GM19452 (cell line): Measurements from ENCODE around the gene TIGD3.

Experiments
- ATAC-seq: cut with Tn5 transposase; IDR thresholded peaks from one replicate; pipeline ENCODE4 v1.9.1; 2021; ENCODE audit not compliant: unreplicated experiment

TIGD3 gene

DNA sequence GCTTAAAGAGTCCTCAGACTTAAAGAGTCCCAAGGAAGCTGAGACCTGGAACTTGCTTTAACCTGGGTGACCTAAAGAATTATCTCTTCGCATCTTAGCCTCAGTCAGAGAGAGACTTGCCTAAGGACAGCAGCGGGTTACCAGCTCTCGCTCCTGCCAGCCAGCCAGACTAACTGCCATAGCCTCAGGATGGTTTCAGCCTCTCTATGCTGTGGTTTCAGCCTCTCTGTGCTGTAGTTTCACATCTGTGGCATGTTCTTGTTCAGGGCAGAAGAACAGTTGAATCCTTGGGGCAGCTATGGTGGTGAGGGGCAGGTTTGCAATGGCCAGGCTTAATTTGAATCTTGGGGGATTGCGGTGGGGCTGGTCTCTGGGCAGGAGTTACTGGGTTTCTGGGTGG lies 34.2 kb downstream of the TIGD3 start:
- ATAC-seq = no peak

DNA sequence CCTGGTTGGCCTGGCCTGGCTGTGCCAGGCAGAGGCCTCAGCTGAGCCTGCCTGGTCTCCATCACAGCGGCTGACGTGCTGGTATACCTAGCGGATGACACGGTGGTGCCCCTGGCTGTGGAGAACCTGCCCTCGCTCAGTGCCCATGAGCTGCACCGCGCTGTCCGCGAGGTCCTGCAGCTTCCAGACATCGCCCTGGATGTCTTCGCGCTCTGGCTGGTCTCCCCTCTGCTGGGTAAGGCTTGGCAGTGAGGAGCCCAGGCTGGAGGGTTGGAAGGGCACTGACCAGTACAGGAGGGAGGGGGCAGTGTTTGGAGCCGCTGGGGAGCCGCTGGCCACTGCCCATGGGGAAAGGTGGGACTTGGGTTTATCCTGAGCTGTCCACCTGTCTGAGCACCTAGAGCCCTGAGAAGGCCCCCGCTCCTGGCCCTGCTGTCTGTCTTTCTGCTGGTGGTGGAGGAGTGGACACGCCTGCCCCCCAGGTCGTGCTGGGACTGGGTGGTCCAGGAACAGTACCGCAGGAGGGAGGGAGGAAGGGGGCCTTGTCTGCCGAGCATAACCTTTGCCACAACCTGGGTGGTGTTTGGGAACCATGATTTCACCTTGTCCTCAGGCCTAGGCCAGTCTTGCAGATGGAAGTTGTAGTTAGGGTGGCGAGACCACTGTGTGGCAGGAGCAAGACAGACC lies 34.9 kb downstream of the TIGD3 start:
- no peak for ATAC-seq

DNA sequence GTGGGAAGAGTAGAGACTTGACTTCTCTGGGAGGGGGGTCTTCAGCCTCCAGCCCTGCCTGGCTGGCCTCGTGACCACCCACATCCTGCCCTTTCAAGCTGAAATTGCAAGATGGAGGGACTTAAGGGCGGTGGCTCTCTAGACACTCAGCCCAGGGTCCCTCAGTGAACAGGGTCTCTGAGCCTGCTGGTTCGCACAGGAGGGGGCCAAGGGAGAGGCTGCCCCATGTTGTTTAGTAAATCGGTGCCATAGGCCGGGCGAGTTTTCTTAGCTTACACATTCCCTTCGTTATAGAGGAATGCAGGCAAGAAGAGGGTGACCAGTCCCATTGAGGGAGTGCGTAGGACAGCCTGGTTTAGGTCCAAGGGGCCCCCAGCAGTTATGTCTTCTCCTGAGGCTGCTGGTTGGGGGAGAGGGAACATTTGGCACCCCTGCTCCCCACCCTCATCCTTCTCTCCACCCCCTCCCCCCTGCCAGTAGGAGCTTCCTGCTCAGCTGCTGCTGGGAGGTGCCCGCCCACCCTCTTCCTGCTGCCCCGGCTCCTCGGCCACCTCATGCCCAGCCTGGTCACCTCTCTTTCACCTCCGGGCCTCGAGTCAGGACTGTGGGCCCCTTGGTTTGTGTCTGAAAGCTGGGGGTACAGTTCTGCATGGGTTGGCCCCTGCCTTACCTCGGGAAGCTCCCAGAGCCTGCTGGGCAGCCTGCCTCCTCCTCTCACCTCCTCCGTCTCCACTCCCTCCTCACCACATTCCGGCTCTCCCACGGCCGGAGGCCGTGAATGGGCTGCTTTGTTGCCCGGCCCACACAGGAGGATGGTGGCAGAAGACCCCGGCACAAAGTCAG lies 35.8 kb downstream of the TIGD3 start:
- ATAC-seq = no peak

DNA sequence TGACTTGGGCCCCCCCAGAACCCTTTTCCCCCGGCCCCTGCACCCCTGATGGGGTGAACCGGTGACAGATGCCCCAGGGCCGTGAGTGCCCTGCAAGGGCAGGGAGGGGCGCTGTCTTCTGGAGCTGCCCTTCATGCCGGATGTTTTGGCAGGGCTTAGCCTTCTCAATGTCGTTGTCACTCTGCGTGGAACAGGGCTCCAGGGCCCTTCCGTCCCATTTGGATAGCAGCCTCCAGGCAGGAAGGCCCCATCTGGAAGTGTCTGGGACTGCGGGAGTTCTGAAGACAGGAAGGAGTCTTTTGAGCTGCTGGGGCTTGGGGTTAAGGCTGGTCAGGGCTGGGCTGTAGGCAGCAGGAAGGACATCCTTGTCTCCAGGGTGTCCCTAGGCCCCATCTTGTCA lies 36.4 kb downstream of the TIGD3 start:
- ATAC-seq = no peak

DNA sequence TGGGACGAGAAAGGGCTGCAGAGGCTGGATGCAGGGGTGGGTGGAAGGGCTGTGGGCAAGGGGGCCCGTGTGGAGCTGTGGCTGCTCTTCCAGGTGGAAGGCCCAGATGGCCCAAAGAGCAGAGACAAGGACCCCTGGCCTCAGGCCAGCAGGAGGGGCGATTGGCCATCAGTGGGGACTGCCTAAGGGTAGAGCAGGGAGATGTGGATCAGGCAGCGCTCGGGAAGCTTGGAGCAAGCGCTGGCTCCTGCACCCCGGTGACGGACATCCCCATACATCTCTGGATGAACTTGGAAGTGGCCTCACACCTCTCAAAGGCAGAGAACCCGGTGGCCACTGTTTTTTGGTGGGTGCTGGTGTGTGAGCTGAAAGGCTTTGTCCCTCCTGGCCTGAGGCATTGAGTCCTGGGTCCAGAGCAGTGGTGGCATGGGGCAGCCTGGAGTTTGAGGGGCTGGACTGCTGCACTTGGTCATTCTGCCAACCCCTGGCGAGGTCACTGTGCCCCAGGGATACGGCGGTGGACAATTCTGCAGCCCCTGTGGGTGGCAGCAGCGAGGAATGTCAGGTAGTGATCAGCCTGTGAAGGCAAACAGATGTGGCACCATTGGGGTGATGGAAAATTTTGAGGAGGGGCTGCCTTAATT lies 37.8 kb downstream of the TIGD3 start:
- ATAC-seq = no peak

DNA sequence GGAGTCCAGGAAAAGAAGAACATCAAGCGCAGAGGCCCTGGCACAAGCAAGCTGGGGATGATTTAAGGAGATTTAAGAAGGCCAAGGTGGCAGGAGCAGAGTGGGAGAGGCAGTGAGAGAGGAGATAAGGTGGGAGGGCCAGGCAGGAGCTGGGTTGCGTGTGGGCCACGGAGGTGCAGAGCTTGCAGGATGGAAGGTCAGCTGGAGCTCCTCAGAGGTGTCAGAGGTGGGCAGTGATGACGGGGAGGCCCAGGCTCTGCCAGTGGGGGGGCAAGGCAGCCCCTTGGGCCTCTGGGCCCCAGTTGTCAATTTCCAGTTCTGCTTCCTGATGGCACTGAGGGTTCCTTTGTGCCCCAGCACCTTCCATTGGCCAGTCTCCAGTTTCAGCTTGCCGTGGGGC lies 38.3 kb downstream of the TIGD3 start:
- no peak for ATAC-seq

DNA sequence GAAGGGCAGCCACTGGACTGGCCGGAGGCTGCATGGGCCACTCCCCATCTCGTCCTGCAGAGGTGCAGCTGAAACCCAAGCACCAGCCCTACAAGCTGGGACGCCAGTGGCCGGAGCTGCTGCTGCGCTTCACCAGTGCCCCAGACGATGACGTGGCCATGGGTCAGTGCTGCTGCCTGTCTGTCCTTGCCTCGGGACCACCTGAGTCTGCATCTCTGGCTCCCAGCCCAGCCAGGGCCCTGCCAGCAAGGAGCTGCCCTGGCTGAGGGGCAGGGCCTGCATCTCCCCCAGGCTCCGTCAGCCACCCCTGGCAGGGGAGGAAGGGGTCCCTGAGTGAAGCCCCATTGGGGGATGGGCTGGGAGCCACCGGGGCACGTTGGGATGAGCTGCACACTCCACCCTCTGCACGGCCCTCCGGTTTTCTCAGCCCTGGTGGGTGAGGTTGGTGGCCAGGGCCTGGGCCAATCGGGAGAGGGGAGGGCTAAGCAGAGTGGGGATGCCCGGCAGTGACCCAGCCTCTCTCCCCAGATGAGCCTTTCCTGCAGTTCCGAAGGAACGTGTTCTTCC lies 39.0 kb downstream of the TIGD3 start:
- no peak for ATAC-seq

DNA sequence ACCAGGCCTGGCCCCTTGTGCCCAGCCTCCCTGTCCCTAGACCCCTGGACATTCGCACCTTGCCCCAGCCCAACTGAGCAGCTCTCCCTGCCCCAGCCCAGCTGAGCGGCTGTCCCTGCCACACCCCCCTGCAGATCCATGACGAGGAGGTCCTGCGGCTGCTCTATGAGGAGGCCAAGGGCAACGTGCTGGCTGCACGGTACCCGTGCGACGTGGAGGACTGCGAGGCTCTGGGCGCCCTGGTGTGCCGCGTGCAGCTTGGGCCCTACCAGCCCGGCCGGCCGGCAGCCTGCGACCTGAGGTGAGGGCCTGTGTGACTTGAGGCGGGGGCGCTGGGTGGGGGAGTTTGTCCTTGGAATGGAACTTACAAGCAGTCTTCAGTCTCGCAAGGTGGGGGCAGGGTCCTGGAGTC lies 39.6 kb downstream of the TIGD3 start:
- ATAC-seq = no peak

DNA sequence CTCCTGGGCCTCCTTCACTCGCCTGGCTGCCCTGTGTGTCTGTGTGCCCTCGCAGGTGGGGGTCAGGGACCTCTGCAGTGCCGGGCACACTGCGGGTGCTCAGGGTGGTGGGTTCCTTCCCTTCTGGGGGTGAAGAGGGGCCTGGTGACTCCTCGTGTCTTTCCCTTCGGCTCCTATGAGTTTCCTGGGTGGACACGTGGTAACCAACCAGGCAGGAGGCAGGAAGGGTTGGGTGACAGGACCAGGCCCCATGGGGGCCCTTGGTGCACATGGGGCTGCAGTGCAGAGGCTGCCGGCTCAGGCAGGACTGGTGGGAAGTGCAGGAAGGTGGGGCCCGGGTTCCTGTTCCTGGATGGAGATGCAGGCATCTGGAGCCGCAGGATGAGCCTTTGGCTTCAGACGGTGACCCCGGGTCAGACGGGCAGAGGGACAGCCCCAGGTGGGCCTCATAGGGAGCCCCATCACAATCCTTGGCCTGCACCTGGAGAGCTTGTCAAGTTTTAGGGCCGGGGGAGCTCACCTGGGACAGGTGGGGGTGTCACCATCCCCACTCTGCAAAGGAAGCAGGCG lies 41.5 kb downstream of the TIGD3 start:
- ATAC-seq = no peak

DNA sequence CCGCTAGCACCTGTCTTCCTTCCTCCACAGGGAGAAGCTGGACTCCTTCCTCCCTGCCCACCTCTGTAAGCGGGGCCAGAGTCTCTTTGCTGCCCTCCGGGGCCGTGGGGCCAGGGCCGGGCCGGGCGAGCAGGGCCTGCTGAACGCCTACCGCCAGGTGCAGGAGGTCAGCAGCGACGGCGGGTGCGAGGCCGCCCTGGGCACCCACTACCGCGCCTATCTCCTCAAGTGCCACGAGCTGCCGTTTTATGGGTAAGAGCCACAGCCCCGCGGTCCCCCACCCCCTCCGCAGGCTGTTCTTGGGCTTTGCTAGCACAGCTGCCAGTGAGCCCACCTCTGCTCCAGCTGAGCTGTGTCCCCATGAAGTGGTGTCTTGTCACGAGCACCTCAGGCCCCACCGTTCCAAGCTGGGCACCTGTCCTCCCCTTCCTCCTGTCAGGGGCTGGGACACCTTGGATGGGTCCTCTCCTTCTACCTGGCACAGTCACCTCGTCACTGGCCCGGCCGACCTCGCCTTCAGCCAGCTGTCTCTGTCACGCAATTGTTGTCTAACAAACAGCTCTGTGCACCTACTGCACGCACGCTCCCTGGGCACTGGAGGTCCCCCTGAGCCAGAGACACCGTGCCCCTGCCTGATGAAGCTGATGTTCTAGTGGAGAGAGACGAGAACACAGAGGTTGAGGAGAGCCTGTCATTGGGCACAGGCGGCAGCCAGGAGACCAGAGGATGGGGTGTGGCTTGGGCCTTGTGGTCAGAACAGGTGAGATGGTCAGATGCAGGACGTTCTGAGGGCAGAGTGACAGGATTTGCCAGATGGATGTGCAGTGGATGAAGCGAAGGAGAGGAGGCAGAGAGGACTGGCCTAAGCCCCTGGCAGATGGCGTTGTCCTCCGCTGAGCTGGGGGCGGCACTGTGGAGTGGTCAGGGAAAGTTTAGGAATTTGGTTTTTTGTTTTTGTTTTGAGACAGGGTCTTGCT lies 42.5 kb downstream of the TIGD3 start:
- ATAC-seq = no peak

DNA sequence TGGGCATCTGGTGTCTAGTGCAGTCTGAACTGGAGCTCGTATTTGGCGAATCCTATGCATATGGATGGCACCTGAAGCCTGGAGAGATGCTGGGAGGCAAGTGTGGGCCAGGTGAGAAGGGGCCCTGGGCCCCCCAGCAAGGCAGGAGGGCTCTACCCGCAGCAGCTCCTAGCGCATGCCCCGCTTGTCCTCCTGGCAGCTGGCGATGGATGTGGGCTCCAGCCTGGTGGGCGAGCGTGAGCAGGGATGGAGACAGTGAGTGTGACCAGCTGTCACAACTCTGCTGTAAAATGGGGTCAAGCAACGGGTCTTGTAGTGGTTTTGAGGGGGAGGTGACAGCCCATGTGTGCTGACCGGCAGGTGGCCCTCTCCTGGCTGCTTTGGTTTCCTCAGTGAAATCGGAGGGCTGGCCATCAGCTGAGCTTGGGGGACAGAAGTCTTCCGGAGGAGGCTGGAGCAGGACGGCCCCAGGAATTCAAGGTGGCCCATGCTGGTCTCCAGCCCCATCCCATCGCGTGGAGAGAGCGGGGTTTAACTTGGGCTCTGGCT lies 43.9 kb downstream of the TIGD3 start:
- no peak for ATAC-seq

DNA sequence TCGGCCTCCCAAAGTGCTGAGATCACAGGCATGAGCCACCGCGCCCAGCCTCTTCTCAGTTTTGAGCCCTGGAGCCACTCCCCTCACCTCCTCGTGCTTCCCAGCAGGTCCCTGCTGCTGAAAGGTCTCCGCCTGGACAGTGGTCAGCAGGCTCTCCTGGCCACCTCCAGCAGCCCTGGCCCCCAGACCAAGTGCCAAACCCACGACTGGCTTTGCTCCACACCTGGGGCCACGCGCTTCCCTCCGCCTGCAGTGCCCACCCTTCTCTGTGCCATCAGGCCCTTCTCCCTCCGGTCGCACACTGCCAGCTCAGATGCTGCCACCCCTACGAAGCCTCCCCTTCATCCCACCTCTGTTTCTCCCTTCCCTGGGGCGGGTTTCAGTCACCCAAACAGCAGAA lies 44.7 kb downstream of the TIGD3 start:
- ATAC-seq = no peak

DNA sequence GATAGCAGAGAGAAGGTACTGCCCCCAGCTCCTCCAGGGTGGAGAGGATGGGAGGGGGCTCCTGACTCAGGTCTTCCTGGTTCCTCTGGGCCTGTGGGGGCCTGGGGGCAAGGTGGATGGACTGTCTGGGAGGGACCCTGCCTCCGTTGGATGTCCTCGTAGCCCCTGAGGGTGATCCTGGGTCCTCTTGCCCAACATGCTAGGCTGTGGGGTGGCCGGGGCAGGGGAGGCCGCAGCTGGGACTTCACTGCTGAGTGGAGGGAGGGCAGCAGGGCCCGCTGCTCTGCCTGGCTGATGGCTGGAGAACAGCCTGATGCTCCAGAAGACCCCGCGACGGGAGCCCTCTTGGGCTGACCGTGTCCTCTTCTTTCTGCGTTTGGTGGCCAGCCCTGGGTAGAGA lies 45.3 kb downstream of the TIGD3 start:
- ATAC-seq = no peak

DNA sequence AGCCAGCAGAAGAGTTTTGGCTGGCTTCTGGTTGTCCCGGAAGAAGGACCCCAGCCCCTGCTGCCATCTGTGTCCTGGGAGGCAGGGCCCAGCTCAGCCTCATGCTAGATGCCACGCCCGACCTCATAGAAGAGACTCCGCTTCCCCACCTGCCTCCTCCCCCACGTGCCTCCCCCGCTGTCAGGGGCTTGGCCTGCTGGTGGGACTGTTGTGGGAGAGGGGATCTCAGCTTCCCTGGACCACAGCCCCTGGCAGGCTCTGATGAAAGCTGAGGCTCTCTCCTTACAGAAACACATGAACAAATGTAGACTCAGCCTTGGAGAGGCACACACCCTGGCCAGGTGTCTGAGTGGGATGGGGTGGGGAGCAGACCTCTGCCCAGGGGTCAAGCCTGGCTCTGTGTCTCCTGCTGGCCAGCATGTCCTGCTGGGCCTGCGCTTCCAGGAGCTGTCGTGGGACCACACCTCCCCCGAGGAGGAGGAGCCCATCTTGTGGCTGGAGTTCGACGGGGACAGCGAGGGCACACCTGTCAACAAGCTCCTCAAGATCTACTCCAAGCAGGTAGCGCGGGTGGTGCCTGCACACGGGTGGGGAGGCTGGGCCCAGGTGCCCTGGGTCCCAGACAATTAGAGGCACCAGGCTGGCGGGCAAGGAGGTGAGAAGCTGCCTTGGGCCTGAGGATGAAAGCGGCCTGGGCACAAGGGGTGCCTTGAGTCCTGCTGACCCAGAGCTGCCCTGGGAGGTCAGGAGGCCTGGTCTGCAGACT lies 45.9 kb downstream of the TIGD3 start:
- no peak for ATAC-seq

DNA sequence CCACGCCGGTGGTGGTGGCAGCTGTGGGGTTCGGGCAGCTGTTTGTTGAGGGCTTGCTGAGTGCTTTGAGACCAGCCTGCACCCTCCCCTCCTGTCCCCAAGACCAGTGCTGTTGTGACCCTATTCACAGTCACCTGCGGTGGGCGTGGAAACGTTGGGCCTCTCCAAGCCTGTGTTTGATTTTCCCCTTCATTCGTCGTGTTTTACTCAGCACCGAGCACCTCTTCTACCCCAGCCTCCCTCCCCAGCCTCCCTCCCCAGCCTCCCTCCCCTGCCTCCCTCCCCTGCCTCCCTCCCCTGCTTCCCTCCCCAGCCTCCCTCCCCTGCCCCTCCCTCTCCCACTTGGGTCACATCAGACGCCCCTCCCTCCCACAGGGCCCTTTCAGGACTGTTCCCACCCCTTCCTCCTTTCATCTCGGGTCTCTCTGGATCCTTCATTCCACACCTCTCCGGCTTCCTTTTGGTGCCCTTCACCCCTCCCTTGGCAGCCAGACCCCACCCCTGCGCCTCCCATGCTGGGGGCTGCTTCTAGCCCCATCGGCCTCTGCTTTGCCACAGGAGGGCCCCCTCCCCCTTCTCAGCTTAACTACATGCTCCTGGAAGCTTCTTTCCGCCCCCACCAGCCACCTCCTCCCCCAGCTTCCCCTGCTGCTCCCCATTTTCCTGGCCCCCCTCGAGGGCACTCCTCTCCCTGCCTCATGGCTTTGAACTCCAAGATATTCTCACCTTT lies 46.7 kb downstream of the TIGD3 start:
- no peak for ATAC-seq

DNA sequence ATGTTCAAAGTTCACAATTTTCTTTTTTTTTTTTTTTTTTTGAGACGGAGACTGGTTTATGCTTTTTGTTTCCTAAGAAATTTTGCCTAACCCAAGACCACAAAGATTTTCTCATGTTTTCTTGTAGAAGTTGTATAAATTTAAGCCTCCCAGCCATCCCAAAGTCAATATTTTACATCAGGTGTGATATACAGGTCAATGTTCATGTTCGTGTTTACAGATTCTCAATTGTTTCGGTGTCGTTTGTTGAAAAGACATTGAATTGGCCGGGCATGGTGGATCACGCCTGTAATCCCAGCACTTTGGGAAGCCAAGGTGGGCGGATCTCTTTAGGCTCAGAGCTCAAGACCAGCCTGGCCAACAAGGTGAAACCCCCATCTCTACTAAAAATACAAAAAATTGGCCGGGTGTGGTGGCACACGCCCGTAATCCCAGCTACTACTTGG lies 47.3 kb downstream of the TIGD3 start:
- ATAC-seq = no peak

DNA sequence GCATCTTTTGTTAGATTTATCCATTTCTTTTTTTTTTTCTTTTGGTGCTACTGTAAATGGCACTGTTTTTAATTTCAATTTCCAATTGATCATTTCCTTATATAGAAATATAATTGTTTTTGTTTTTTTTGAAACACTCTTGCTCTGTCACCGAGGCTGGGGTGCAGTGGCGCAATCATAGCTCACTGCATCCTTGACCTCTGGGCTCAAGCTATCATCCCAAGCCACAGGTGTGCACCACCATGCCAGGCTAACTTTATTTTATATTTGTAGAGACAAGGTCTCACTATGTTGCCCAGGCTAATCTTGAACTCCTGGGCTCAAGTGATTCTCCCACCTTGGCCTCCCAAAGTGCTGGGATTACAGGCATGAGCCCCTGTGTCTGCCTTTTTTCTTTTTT lies 48.2 kb downstream of the TIGD3 start:
- no peak for ATAC-seq

DNA sequence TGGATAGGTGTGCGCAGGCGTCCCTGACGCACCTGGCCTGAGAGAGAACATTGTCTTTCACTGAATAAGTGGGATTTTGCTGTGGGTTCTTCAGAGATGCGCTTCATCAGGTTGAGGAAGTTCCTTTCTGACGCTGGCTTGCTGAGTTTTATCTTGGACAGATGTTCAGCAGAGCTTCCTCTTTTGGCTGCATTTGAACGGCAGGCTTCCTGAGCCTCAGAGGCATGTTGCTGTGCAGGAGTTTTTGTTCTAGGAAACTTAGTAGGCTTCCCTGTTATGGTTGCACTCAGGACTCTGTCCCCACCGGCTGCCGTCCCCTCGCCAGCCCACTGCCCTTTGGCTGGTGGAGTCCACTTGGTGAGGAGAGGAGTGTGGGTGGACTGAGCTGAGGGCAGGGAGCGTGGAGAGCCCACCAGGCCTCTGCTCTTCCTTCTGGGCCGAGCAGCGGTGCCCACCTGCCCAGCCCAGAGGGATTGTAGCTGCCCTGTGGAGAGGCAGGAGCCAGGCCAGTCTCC lies 49.1 kb downstream of the TIGD3 start:
- no peak for ATAC-seq
